ENCODE results near the gene FBXL17. TPM values are rescaled to one million over a fixed set of nuclear protein-coding genes. Genes with fewer than 3 reads are reported as not detected.

FBXL17 gene
- total RNA-seq, 1 donor from 2014 or later, result 26.9 TPM

DNA sequence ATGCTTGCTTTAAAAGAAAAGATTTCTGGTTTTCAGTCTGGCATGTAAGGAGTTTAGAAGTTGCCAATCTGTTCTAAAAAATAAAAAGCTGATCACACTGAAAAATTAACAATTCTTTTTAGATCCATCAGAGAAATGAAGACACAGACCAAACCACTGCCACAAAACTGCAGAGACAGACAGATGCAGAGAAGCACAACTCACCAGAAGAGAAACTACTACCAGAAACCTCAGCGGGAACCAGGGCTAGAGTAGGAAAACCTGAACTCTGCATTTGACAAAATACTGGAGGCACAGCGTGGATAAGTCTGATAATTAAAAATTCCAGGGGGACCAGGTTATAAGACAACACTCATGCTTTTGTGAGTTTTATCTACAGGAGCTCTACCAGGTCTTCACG, 28.8 kb downstream of the FBXL17 start:
- Mint-ChIP-seq H3K27ac (no peak overlapping the region), H3K27me3 (no peaks in the 10 kb centered on the region), H3K36me3 (ENCODE audit: low read depth) (peaks cover 17% of the 10 kb centered on the region), H3K9me3 (no peaks in the 10 kb centered on the region), H3K4me3 (no peak overlapping the region), H3K4me1 (no peaks in the 10 kb centered on the region)
- intact Hi-C loops (cut with micrococcal nuclease), result no loop called here
- no peak for ATAC-seq (ENCODE audit: low read depth)
- no peak for DNase-seq
- TF ChIP-seq, protein P1, sequence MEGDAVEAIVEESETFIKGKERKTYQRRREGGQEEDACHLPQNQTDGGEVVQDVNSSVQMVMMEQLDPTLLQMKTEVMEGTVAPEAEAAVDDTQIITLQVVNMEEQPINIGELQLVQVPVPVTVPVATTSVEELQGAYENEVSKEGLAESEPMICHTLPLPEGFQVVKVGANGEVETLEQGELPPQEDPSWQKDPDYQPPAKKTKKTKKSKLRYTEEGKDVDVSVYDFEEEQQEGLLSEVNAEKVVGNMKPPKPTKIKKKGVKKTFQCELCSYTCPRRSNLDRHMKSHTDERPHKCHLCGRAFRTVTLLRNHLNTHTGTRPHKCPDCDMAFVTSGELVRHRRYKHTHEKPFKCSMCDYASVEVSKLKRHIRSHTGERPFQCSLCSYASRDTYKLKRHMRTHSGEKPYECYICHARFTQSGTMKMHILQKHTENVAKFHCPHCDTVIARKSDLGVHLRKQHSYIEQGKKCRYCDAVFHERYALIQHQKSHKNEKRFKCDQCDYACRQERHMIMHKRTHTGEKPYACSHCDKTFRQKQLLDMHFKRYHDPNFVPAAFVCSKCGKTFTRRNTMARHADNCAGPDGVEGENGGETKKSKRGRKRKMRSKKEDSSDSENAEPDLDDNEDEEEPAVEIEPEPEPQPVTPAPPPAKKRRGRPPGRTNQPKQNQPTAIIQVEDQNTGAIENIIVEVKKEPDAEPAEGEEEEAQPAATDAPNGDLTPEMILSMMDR (IDR thresholded peaks at IDR 0.05), result no peak
- POLR2A ChIA-PET, result no interaction called here
- CTCF ChIA-PET, result no interaction called here

- Mint-ChIP-seq H3K4me1 (no peaks in the 10 kb centered on the region), H3K27ac (no peak overlapping the region), H3K27me3 (no peaks in the 10 kb centered on the region), H3K9me3 (no peaks in the 10 kb centered on the region), H3K4me3 (no peak overlapping the region), H3K36me3 (ENCODE audit: low read depth) (peaks cover 32% of the 10 kb centered on the region)
- no peak for ATAC-seq (ENCODE audit: low read depth)
- TF ChIP-seq, protein P1 (IDR thresholded peaks at IDR 0.05), result no peak
- no peak for DNase-seq
- ChIA-PET CTCF (interaction anchor here (1.4 to 5.5 kb wide), 3 partner anchors 15 to 196 kb away, joined by 3 to 76 read pairs (median 4); no protein-coding TSS in a partner anchor), POLR2A (interaction anchor here (1.0 kb wide), 1 partner anchor 35 kb away, joined by 6 read pairs; no protein-coding TSS in a partner anchor)
- intact Hi-C loops (cut with micrococcal nuclease), result loop anchor here (1.0 to 10.0 kb wide), 5 partner anchors 37 to 771 kb away; partner anchors contain the start of genes EFNA5 and FBXL17
Measured at GRCh38 chr5:108345541-108346171, 36.2 kb downstream of the FBXL17 start.

GRCh38 chr5:108344103-108344822, 37.6 kb downstream of the FBXL17 start:
- no peaks in the 10 kb centered on the region for H3K9me3 Mint-ChIP-seq
- POLR2A ChIA-PET, result interaction anchor here (0.7 kb wide), 1 partner anchor 87 kb away, joined by 5 read pairs; no protein-coding TSS in a partner anchor
- peaks cover 35% of the 10 kb centered on the region for H3K36me3 Mint-ChIP-seq (ENCODE audit: low read depth)
- intact Hi-C loops (cut with micrococcal nuclease), result loop anchor here (2.0 to 10.0 kb wide), 4 partner anchors 39 to 769 kb away; partner anchors contain the start of genes EFNA5 and FBXL17
- DNase-seq (no peak), ATAC-seq (ENCODE audit: low read depth) (no peak)
- H3K4me3 Mint-ChIP-seq, result no peak overlapping the region
- H3K4me1 Mint-ChIP-seq, result no peaks in the 10 kb centered on the region
- TF ChIP-seq, protein P1 (IDR thresholded peaks at IDR 0.05), result no peak
- H3K27me3 Mint-ChIP-seq, result no peaks in the 10 kb centered on the region
- H3K27ac Mint-ChIP-seq, result no peak overlapping the region
- CTCF ChIA-PET, result interaction anchor here (0.7 to 5.5 kb wide), 2 partner anchors 10 to 84 kb away, joined by 3 to 76 read pairs; no protein-coding TSS in a partner anchor

DNA sequence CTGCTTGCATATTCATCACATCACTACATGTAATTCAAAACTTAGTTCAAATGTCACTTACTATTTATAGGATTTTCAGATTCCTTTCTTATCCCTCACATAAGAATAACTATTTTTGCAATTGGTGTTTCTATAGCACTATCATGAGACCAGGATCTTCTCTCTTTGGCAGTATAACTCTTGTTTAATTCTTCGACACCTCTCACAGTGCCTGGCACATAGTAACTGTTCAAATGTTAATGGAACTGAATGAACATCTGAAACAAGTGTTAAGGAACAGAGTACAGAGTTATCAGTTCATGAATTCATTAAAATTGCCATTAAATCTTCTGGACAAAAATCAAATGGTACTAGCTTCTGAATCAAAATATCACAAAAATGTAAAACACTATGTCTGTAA, 40.0 kb downstream of the FBXL17 start:
- no peak for DNase-seq
- Mint-ChIP-seq H3K36me3 (ENCODE audit: low read depth) (peaks cover 30% of the 10 kb centered on the region), H3K27me3 (no peaks in the 10 kb centered on the region), H3K4me1 (no peaks in the 10 kb centered on the region), H3K9me3 (no peaks in the 10 kb centered on the region), H3K27ac (no peak overlapping the region), H3K4me3 (no peak overlapping the region)
- intact Hi-C loops (cut with micrococcal nuclease), result loop anchor here (10.0 kb wide), 2 partner anchors 667 to 767 kb away; partner anchors contain the start of gene EFNA5
- TF ChIP-seq, protein P1 (IDR thresholded peaks at IDR 0.05), result no peak
- ATAC-seq (ENCODE audit: low read depth), result no peak
- CTCF ChIA-PET, result interaction anchor here (5.5 kb wide), 1 partner anchor 81 kb away, joined by 76 read pairs; no protein-coding TSS in a partner anchor
- POLR2A ChIA-PET, result interaction anchor here (0.6 kb wide), 1 partner anchor 243 kb away, joined by 6 read pairs; no protein-coding TSS in a partner anchor

GRCh38 chr5:108340131-108340530, 41.8 kb downstream of the FBXL17 start:
- Mint-ChIP-seq H3K9me3 (no peaks in the 10 kb centered on the region), H3K36me3 (ENCODE audit: low read depth) (peaks cover 27% of the 10 kb centered on the region), H3K27me3 (no peaks in the 10 kb centered on the region), H3K4me3 (no peak overlapping the region), H3K4me1 (no peaks in the 10 kb centered on the region), H3K27ac (no peak overlapping the region)
- ChIA-PET CTCF (no interaction called here), POLR2A (no interaction called here)
- ATAC-seq (ENCODE audit: low read depth) (no peak), DNase-seq (no peak)
- TF ChIP-seq, protein P1 (IDR thresholded peaks at IDR 0.05), result no peak
- intact Hi-C loops (cut with micrococcal nuclease), result loop anchor here (10.0 kb wide), 2 partner anchors 665 to 765 kb away; partner anchors contain the start of gene EFNA5

Measured in activated B cell treated with CpG ODN at 0.5 μM for 24 hours (primary cell).